Left ventricle myocardium inferior (tissue), 1 donor: Measurements from ENCODE around the gene UQCR10. TPM values are rescaled to one million over a fixed set of nuclear protein-coding genes. Genes with fewer than 3 reads are reported as not detected.
A peak's percentile ranks its signal among the peaks of the same experiment; 100 is the strongest.

ENCODE experiments used
- DNase-seq: peaks from one replicate; pipeline ENCODE4 v3.0.0-alpha.2; 2020
- H3K27ac ChIP-seq: fragments of 200-600 bp; replicated peaks from 2 replicates; pipeline ENCODE4 v1.8.0; 2021
- H3K27me3 ChIP-seq: fragments of 200-600 bp; 2 replicates; pipeline ENCODE4 v1.8.0; 2021; ENCODE audit warnings: low read depth
- H3K36me3 ChIP-seq: fragments of 200-600 bp; 2 replicates; pipeline ENCODE4 v1.8.0; 2021
- H3K4me1 ChIP-seq: fragments of 200-600 bp; 2 replicates; pipeline ENCODE4 v1.8.0; 2021
- H3K4me3 ChIP-seq: fragments of 200-600 bp; 2 replicates; pipeline ENCODE4 v1.8.0; 2021; ENCODE audit warnings: mild to moderate bottlenecking, moderate library complexity
- H3K9me3 ChIP-seq: fragments of 200-600 bp; replicated peaks from 2 replicates; pipeline ENCODE4 v1.8.0; 2021
- intact Hi-C: fragments of 100-400 bp; cut with micrococcal nuclease; formaldehyde crosslinking; loops from one replicate; pipeline ENCODE4 v1.11.0; 2022
- total RNA-seq: library from RNA; stranded (reverse); fragmentation: NEBNext Ultra II Directional; extraction: Animal tissue kit (Norgen Biotek cat#: 25700); gene quantifications from one replicate; pipeline ENCODE4 v1.2.1, GENCODE V29; 2021
- TF ChIP-seq, protein P1 (sequence below): fragments of 200-600 bp; IDR thresholded peaks from 2 replicates; pipeline ENCODE4 v1.8.0; 2021; ENCODE audit warnings: antibody characterized with exemption, mild to moderate bottlenecking, borderline replicate concordance
- donor health status: DM: no; HTN: yes; CAD: no; lungs with severe emphysema.

Gene UQCR10
- total RNA-seq, 1 donor from 2014 or later: 403 TPM

GRCh38 chr22:29758068-29758622 is 9.0 kb upstream of the UQCR10 start:
- no peak overlapping the region for H3K27ac ChIP-seq
- no peak for DNase-seq
- H3K27me3 ChIP-seq: no peaks in the 10 kb centered on the region
- H3K4me3 ChIP-seq: no peak overlapping the region
- no peaks in the 10 kb centered on the region for H3K9me3 ChIP-seq
- peaks cover 22% of the 10 kb centered on the region for H3K4me1 ChIP-seq
- H3K36me3 ChIP-seq: no peaks in the 10 kb centered on the region
- TF ChIP-seq, protein P1, sequence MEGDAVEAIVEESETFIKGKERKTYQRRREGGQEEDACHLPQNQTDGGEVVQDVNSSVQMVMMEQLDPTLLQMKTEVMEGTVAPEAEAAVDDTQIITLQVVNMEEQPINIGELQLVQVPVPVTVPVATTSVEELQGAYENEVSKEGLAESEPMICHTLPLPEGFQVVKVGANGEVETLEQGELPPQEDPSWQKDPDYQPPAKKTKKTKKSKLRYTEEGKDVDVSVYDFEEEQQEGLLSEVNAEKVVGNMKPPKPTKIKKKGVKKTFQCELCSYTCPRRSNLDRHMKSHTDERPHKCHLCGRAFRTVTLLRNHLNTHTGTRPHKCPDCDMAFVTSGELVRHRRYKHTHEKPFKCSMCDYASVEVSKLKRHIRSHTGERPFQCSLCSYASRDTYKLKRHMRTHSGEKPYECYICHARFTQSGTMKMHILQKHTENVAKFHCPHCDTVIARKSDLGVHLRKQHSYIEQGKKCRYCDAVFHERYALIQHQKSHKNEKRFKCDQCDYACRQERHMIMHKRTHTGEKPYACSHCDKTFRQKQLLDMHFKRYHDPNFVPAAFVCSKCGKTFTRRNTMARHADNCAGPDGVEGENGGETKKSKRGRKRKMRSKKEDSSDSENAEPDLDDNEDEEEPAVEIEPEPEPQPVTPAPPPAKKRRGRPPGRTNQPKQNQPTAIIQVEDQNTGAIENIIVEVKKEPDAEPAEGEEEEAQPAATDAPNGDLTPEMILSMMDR: no peak
- intact Hi-C loops: no loop called here

DNA sequence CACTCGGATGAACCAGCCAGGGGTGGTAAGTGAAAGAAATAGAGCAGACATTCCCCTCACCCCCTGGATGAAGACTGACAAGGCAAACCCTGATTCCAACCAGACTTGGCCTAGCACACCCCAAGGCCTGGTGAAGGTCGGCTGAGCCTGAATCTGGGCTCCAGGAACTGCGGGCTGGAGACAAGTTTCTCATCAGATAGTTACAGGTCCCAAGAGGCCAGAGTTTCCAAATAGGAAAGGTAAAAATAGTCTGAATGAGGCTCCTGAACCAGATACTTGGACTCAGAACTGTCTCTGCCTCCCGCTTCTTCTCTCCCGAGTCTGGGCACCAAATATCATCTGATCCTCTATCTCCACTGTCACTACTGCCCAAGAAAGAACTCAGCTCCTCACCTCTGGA is 8.2 kb upstream of the UQCR10 start:
- Histone ChIP-seq H3K4me3 (no peak overlapping the region), H3K27ac (no peak overlapping the region), H3K36me3 (no peaks in the 10 kb centered on the region), H3K9me3 (no peaks in the 10 kb centered on the region), H3K4me1 (peaks cover 22% of the 10 kb centered on the region), H3K27me3 (no peaks in the 10 kb centered on the region)
- DNase-seq: no peak
- intact Hi-C loops: no loop called here
- TF ChIP-seq, protein P1: no peak

DNA sequence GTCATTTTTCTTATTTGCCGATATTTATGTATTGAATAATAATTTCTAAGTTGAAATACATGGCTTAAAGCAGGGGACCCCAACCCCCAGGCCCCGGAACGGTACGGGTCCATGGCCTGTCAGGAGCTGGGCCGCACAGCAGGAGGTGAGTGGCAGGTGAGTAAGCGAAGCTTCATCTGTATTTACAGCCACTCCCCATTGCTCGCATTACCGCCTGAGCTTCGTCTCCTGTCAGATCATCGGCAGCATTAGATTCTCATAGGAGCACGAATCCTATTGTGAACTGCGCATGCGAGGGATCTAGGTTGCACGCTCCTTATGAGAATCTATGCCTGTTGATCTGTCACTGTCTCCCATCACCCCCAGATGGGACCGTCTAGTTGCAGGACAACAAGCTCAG is 4.9 kb upstream of the UQCR10 start:
- Histone ChIP-seq H3K27me3 (no peaks in the 10 kb centered on the region), H3K27ac (no peak overlapping the region), H3K36me3 (no peaks in the 10 kb centered on the region), H3K9me3 (no peaks in the 10 kb centered on the region), H3K4me1 (peaks cover 31% of the 10 kb centered on the region), H3K4me3 (no peak overlapping the region)
- TF ChIP-seq, protein P1: no peak
- intact Hi-C loops: no loop called here
- DNase-seq: no peak

GRCh38 chr22:29765905-29766631 is 1.1 kb upstream of the UQCR10 start:
- peak overlapping the region; percentile 98 for H3K4me3 ChIP-seq
- H3K9me3 ChIP-seq: no peaks in the 10 kb centered on the region
- intact Hi-C loops: no loop called here
- peak overlapping the region; percentile 98 for H3K27ac ChIP-seq
- TF ChIP-seq, protein P1: no peak
- peaks cover 22% of the 10 kb centered on the region for H3K36me3 ChIP-seq
- H3K27me3 ChIP-seq: no peaks in the 10 kb centered on the region
- H3K4me1 ChIP-seq: peaks cover 57% of the 10 kb centered on the region
- DNase-seq: no peak

- intact Hi-C loops: no loop called here
- H3K36me3 ChIP-seq: peaks cover 28% of the 10 kb centered on the region
- peak within 1 kb of the TSS; percentile 98 for H3K4me3 ChIP-seq
- peak within 1 kb of the TSS; percentile 98 for H3K27ac ChIP-seq
- peaks cover 62% of the 10 kb centered on the region for H3K4me1 ChIP-seq
- no peaks in the 10 kb centered on the region for H3K9me3 ChIP-seq
- TF ChIP-seq, protein P1: no peak
- DNase-seq: peak; percentile 93
- no peaks in the 10 kb centered on the region for H3K27me3 ChIP-seq
These were observed 468 bp upstream of the UQCR10 start, which contains the start of gene ZMAT5 for GRCh38 chr22:29766632-29767170. Gene ZMAT5 (minus strand): TSS chr22:29767007. CDS start chr22:29748544, 18,463 bp downstream.
